COLO829 (cell line): ENCODE measurements around the gene PXN.

Source experiments
- DNase-seq: peaks from one replicate; pipeline ENCODE4 v3.0.0; 2012; ENCODE audit warnings: low spot score

Gene PXN

GRCh38 chr12:120172053-120172452 lies 93.5 kb downstream of the PXN start:
- DNase-seq, result no peak

GRCh38 chr12:120170631-120171030 lies 94.9 kb downstream of the PXN start:
- no peak for DNase-seq

- no peak for DNase-seq
Observed at GRCh38 chr12:120169946-120170345, 95.6 kb downstream of the PXN start.

GRCh38 chr12:120168337-120168736 lies 97.2 kb downstream of the PXN start:
- no peak for DNase-seq

GRCh38 chr12:120167529-120168095 lies 97.9 kb downstream of the PXN start:
- DNase-seq, result no peak

GRCh38 chr12:120164293-120164692 lies 101.2 kb downstream of the PXN start:
- DNase-seq, result no peak

- DNase-seq, result no peak
Observed at GRCh38 chr12:120162763-120163162, 102.8 kb downstream of the PXN start.

GRCh38 chr12:120161852-120162251 lies 103.7 kb downstream of the PXN start:
- no peak for DNase-seq
